Gastrocnemius medialis (tissue), 4 donors: Measurements from ENCODE around the gene THRB.

Experiments
- CTCF ChIP-seq, 5 experiments: fragments of 450-650 bp in 3 of 5; fragments of 200-600 bp in 2 of 5; sonication (generic) in 2 of 5; IDR thresholded peaks in 4 of 5; conservative IDR thresholded peaks in 1 of 5; 1 replicate in 4 of 5; 2 replicates in 1 of 5; pipeline ENCODE4 v1.5.1; 2016 to 2019; ENCODE audit warnings: antibody characterized with exemption in 5 of 5, mild to moderate bottlenecking in 3 of 5, moderate library complexity in 3 of 5
- POLR2A ChIP-seq, 2 donors: fragments of 450-650 bp; IDR thresholded peaks; one replicate each; pipeline ENCODE4 v1.6.1; 2017; ENCODE audit warnings: antibody characterized with exemption in 2 of 2, mild to moderate bottlenecking in 2 of 2, moderate library complexity in 2 of 2

GRCh38 chr3:24494618-24495325 is at the start of gene THRB:
- peak; percentile 17 to 61 (median 50) for TF ChIP-seq CTCF (IDR thresholded peaks at IDR 0.05 in 4 of 5, conservative IDR thresholded peaks at IDR 0.05 in 1 of 5)
- TF ChIP-seq POLR2A (IDR thresholded peaks at IDR 0.05), result peak; percentile 75 to 79
